Activated naive CD8-positive, alpha-beta T cell (primary cell): ENCODE data around the gene CHD6.

ENCODE experiments used
- H3K27ac Mint-ChIP-seq: one replicate; pipeline ENCODE4 v1.8.0; 2021; ENCODE audit warnings: mixed read lengths
- H3K27me3 Mint-ChIP-seq: one replicate; pipeline ENCODE4 v1.8.0; 2021; ENCODE audit warnings: mixed read lengths
- H3K36me3 Mint-ChIP-seq: one replicate; pipeline ENCODE4 v1.8.0; 2021; ENCODE audit warnings: mixed read lengths
- H3K4me1 Mint-ChIP-seq: one replicate; pipeline ENCODE4 v1.8.0; 2021; ENCODE audit warnings: low read depth, mixed read lengths
- H3K4me3 Mint-ChIP-seq: one replicate; pipeline ENCODE4 v1.8.0; 2021; ENCODE audit warnings: mild to moderate bottlenecking, mixed read lengths
- H3K9me3 Mint-ChIP-seq: one replicate; pipeline ENCODE4 v1.8.0; 2021; ENCODE audit warnings: low read depth, mixed read lengths

CHD6 gene

GRCh38 chr20:41446456-41446855, 171.7 kb downstream of the CHD6 start:
- Mint-ChIP-seq H3K9me3 (no peaks in the 10 kb centered on the region), H3K27ac (no peak overlapping the region), H3K27me3 (no peaks in the 10 kb centered on the region), H3K36me3 (peaks cover 24% of the 10 kb centered on the region), H3K4me3 (no peak overlapping the region), H3K4me1 (peaks cover 8% of the 10 kb centered on the region)

- Mint-ChIP-seq H3K4me3 (no peak overlapping the region), H3K4me1 (peaks cover 11% of the 10 kb centered on the region)
Observed at GRCh38 chr20:41444821-41445220, 173.4 kb downstream of the CHD6 start.

GRCh38 chr20:41443691-41444090, 174.5 kb downstream of the CHD6 start:
- H3K27me3 Mint-ChIP-seq, result no peaks in the 10 kb centered on the region
- no peak overlapping the region for H3K4me3 Mint-ChIP-seq
- H3K36me3 Mint-ChIP-seq, result peaks cover 29% of the 10 kb centered on the region
- H3K9me3 Mint-ChIP-seq, result no peaks in the 10 kb centered on the region
- peaks cover 13% of the 10 kb centered on the region for H3K4me1 Mint-ChIP-seq
- peak overlapping the region; percentile 41 for H3K27ac Mint-ChIP-seq

More at GRCh38 chr20:41444821-41445220, 173.4 kb downstream of the CHD6 start:
- H3K9me3 Mint-ChIP-seq, result no peaks in the 10 kb centered on the region
- H3K27ac Mint-ChIP-seq, result peak overlapping the region; percentile 46
- H3K27me3 Mint-ChIP-seq, result no peaks in the 10 kb centered on the region
- peaks cover 24% of the 10 kb centered on the region for H3K36me3 Mint-ChIP-seq

GRCh38 chr20:41440882-41441281, 177.3 kb downstream of the CHD6 start:
- peaks cover 39% of the 10 kb centered on the region for H3K4me1 Mint-ChIP-seq
- H3K36me3 Mint-ChIP-seq, result peaks cover 25% of the 10 kb centered on the region
- no peaks in the 10 kb centered on the region for H3K9me3 Mint-ChIP-seq
- H3K27ac Mint-ChIP-seq, result no peak overlapping the region
- H3K4me3 Mint-ChIP-seq, result no peak overlapping the region
- no peaks in the 10 kb centered on the region for H3K27me3 Mint-ChIP-seq

- Mint-ChIP-seq H3K27me3 (no peaks in the 10 kb centered on the region), H3K27ac (peak overlapping the region; percentile 5), H3K4me1 (peaks cover 50% of the 10 kb centered on the region), H3K36me3 (peaks cover 31% of the 10 kb centered on the region), H3K4me3 (no peak overlapping the region), H3K9me3 (no peaks in the 10 kb centered on the region)
Observed at GRCh38 chr20:41437836-41438235, 180.3 kb downstream of the CHD6 start.

GRCh38 chr20:41436679-41437078, 181.5 kb downstream of the CHD6 start:
- H3K4me1 Mint-ChIP-seq, result peaks cover 56% of the 10 kb centered on the region
- no peaks in the 10 kb centered on the region for H3K27me3 Mint-ChIP-seq
- H3K27ac Mint-ChIP-seq, result peak overlapping the region; percentile 36
- peak overlapping the region; percentile 24 for H3K4me3 Mint-ChIP-seq
- no peaks in the 10 kb centered on the region for H3K9me3 Mint-ChIP-seq
- peaks cover 33% of the 10 kb centered on the region for H3K36me3 Mint-ChIP-seq

- no peaks in the 10 kb centered on the region for H3K27me3 Mint-ChIP-seq
- H3K4me3 Mint-ChIP-seq, result no peak overlapping the region
- H3K9me3 Mint-ChIP-seq, result no peaks in the 10 kb centered on the region
- H3K27ac Mint-ChIP-seq, result peak overlapping the region; percentile 89
- H3K36me3 Mint-ChIP-seq, result peaks cover 40% of the 10 kb centered on the region
- H3K4me1 Mint-ChIP-seq, result peaks cover 70% of the 10 kb centered on the region
Observed at GRCh38 chr20:41433203-41433602, 185.0 kb downstream of the CHD6 start.

GRCh38 chr20:41432746-41433145, 185.4 kb downstream of the CHD6 start:
- Mint-ChIP-seq H3K4me3 (peak overlapping the region; percentile 35), H3K4me1 (peaks cover 70% of the 10 kb centered on the region), H3K36me3 (peaks cover 41% of the 10 kb centered on the region), H3K9me3 (no peaks in the 10 kb centered on the region), H3K27ac (peak overlapping the region; percentile 89), H3K27me3 (no peaks in the 10 kb centered on the region)

GRCh38 chr20:41428285-41428684, 189.9 kb downstream of the CHD6 start:
- no peaks in the 10 kb centered on the region for H3K9me3 Mint-ChIP-seq
- H3K27ac Mint-ChIP-seq, result peak overlapping the region; percentile 90
- no peaks in the 10 kb centered on the region for H3K27me3 Mint-ChIP-seq
- peaks cover 32% of the 10 kb centered on the region for H3K36me3 Mint-ChIP-seq
- peak overlapping the region; percentile 44 for H3K4me3 Mint-ChIP-seq
- H3K4me1 Mint-ChIP-seq, result peaks cover 49% of the 10 kb centered on the region

GRCh38 chr20:41427833-41428232, 190.3 kb downstream of the CHD6 start:
- Mint-ChIP-seq H3K27ac (peak overlapping the region; percentile 90), H3K4me3 (peak overlapping the region; percentile 44), H3K36me3 (peaks cover 33% of the 10 kb centered on the region), H3K9me3 (no peaks in the 10 kb centered on the region), H3K4me1 (peaks cover 45% of the 10 kb centered on the region), H3K27me3 (no peaks in the 10 kb centered on the region)

GRCh38 chr20:41426976-41427375, 191.2 kb downstream of the CHD6 start:
- Mint-ChIP-seq H3K36me3 (peaks cover 34% of the 10 kb centered on the region), H3K4me3 (no peak overlapping the region), H3K9me3 (no peaks in the 10 kb centered on the region), H3K4me1 (peaks cover 39% of the 10 kb centered on the region), H3K27me3 (no peaks in the 10 kb centered on the region), H3K27ac (peak overlapping the region; percentile 90)

GRCh38 chr20:41426086-41426830, 191.9 kb downstream of the CHD6 start:
- Mint-ChIP-seq H3K4me1 (peaks cover 39% of the 10 kb centered on the region), H3K27me3 (no peaks in the 10 kb centered on the region), H3K27ac (peak overlapping the region; percentile 90), H3K36me3 (peaks cover 41% of the 10 kb centered on the region), H3K9me3 (no peaks in the 10 kb centered on the region), H3K4me3 (no peak overlapping the region)

GRCh38 chr20:41425180-41425884, 192.8 kb downstream of the CHD6 start:
- H3K9me3 Mint-ChIP-seq, result no peaks in the 10 kb centered on the region
- no peak overlapping the region for H3K4me3 Mint-ChIP-seq
- no peak overlapping the region for H3K27ac Mint-ChIP-seq
- H3K36me3 Mint-ChIP-seq, result peaks cover 39% of the 10 kb centered on the region
- H3K27me3 Mint-ChIP-seq, result no peaks in the 10 kb centered on the region
- H3K4me1 Mint-ChIP-seq, result peaks cover 35% of the 10 kb centered on the region

GRCh38 chr20:41424546-41424945, 193.6 kb downstream of the CHD6 start:
- H3K27me3 Mint-ChIP-seq, result no peaks in the 10 kb centered on the region
- no peak overlapping the region for H3K27ac Mint-ChIP-seq
- H3K36me3 Mint-ChIP-seq, result peaks cover 35% of the 10 kb centered on the region
- no peak overlapping the region for H3K4me3 Mint-ChIP-seq
- no peaks in the 10 kb centered on the region for H3K9me3 Mint-ChIP-seq
- H3K4me1 Mint-ChIP-seq, result peaks cover 28% of the 10 kb centered on the region

- peaks cover 23% of the 10 kb centered on the region for H3K4me1 Mint-ChIP-seq
- no peaks in the 10 kb centered on the region for H3K27me3 Mint-ChIP-seq
- no peaks in the 10 kb centered on the region for H3K9me3 Mint-ChIP-seq
- H3K4me3 Mint-ChIP-seq, result no peak overlapping the region
- peak overlapping the region; percentile 19 for H3K27ac Mint-ChIP-seq
- H3K36me3 Mint-ChIP-seq, result peaks cover 32% of the 10 kb centered on the region
Observed at GRCh38 chr20:41424011-41424410, 194.2 kb downstream of the CHD6 start.
